IMR-90 (cell line): ENCODE measurements around the gene MAP2K5. TPM values are rescaled to one million over a fixed set of nuclear protein-coding genes. Genes with fewer than 3 reads are reported as not detected.

Experiments
- ATAC-seq: fragments of 200-7000 bp; cut with Tn5 transposase; 2 replicates; pipeline ENCODE4 v1.9.1; 2020; ENCODE audit warnings: low read depth, mild to moderate bottlenecking, moderate library complexity
- BruUV-seq: library from RNA; stranded (reverse); fragments of 400-500 nt; replicated peaks from 2 replicates; lab custom pipeline; 2021; lab: Mats Ljungman, UMichigan
- CTCF ChIA-PET: fragments of 300-600 bp; formaldehyde crosslinking; extraction: SDS; loops from one replicate; lab custom pipeline; 2021; ENCODE audit warnings: antibody characterized with exemption; lab: Yijun Ruan, JAX
- POLR2A ChIA-PET: fragments of 300-600 bp; sonication (Branson Sonifier 250); formaldehyde crosslinking; loops from one replicate; lab custom pipeline; 2022; ENCODE audit warnings: antibody characterized with exemption; ENCODE audit not compliant: unreplicated experiment; lab: Charles Lee
- DNase-seq: peaks from one replicate; pipeline ENCODE4 v3.0.0; 2013
- H2AFZ ChIP-seq: replicated peaks from 2 replicates; pipeline ENCODE3; 2013; ENCODE audit warnings: low read length, mild to moderate bottlenecking; ENCODE audit not compliant: poor library complexity
- H2AK5ac ChIP-seq: 2 replicates; pipeline ENCODE4 v1.6.1; 2013; ENCODE audit warnings: low read depth, low read length, inconsistent platforms
- H2AK9ac ChIP-seq: replicated peaks from 2 replicates; pipeline ENCODE3; 2013; ENCODE audit warnings: mild to moderate bottlenecking, low read depth, low read length, moderate library complexity; ENCODE audit not compliant: poor library complexity
- H2BK120ac ChIP-seq: 2 replicates; pipeline ENCODE4 v1.6.1; 2013; ENCODE audit warnings: low read depth, low read length, inconsistent platforms
- H2BK15ac ChIP-seq: 3 replicates; pipeline ENCODE4 v1.6.1; 2013; ENCODE audit warnings: low read depth, low read length, inconsistent platforms
- H2BK20ac ChIP-seq: 2 replicates; pipeline ENCODE4 v1.6.1; 2013; ENCODE audit warnings: low read depth, mild to moderate bottlenecking, inconsistent platforms, low read length, moderate library complexity
- H2BK5ac ChIP-seq: 2 replicates; pipeline ENCODE4 v1.6.1; 2013; ENCODE audit warnings: mild to moderate bottlenecking, low read depth, low read length, inconsistent platforms; ENCODE audit not compliant: poor library complexity, severe bottlenecking
- H3K14ac ChIP-seq: replicated peaks from 2 replicates; pipeline ENCODE4 v1.6.1; 2013; ENCODE audit warnings: low read depth, low read length, inconsistent platforms
- H3K18ac ChIP-seq: 2 replicates; pipeline ENCODE4 v1.6.1; 2013; ENCODE audit warnings: low read depth, low read length, control low read depth
- H3K23ac ChIP-seq: 2 replicates; pipeline ENCODE4 v1.6.1; 2013; ENCODE audit warnings: low read depth, low read length, inconsistent platforms
- H3K27ac ChIP-seq: 2 replicates; pipeline ENCODE4 v1.5.1; 2013; ENCODE audit warnings: mild to moderate bottlenecking, control low read depth, low read length; ENCODE audit not compliant: insufficient read depth
- H3K27me3 ChIP-seq: 2 replicates; pipeline ENCODE4 v1.6.1; 2013; ENCODE audit warnings: low read length; ENCODE audit not compliant: control insufficient read depth, insufficient read depth
- H3K36me3 ChIP-seq: 2 replicates; pipeline ENCODE4 v1.6.1; 2013; ENCODE audit warnings: low read length, mixed read lengths; ENCODE audit not compliant: control insufficient read depth, insufficient read depth
- H3K4ac ChIP-seq: 2 replicates; pipeline ENCODE4 v1.6.1; 2013; ENCODE audit warnings: low read depth, low read length, inconsistent platforms
- H3K4me1 ChIP-seq: 2 replicates; pipeline ENCODE4 v1.6.1; 2013; ENCODE audit warnings: low read length, mixed read lengths; ENCODE audit not compliant: control insufficient read depth, insufficient read depth
- H3K4me2 ChIP-seq: 2 replicates; pipeline ENCODE4 v1.6.1; 2013; ENCODE audit warnings: low read depth, mild to moderate bottlenecking, control low read depth, low read length, moderate library complexity
- H3K4me3 ChIP-seq: 2 replicates; pipeline ENCODE4 v1.5.1; 2013; ENCODE audit warnings: low read depth, mild to moderate bottlenecking, control low read depth, low read length, moderate library complexity; ENCODE audit not compliant: insufficient read depth
- H3K56ac ChIP-seq: 2 replicates; pipeline ENCODE4 v1.6.1; 2013; ENCODE audit warnings: low read length, inconsistent platforms; ENCODE audit not compliant: insufficient read depth; ENCODE audit errors: extremely low read depth
- H3K79me1 ChIP-seq, 2 experiments: 2 replicates each; pipeline ENCODE4 v1.6.1; 2013; ENCODE audit warnings: low read length in 2 of 2, inconsistent platforms in 1 of 2, low read depth in 1 of 2
- H3K9ac ChIP-seq: 2 replicates; pipeline ENCODE4 v1.6.1; 2013; ENCODE audit warnings: low read depth, low read length, control low read depth
- H3K9me1 ChIP-seq: 2 replicates; pipeline ENCODE4 v1.6.1; 2013; ENCODE audit warnings: low read length, inconsistent platforms; ENCODE audit not compliant: insufficient read depth
- H3K9me3 ChIP-seq: 2 replicates; pipeline ENCODE4 v1.6.1; 2013; ENCODE audit warnings: low read length; ENCODE audit not compliant: control insufficient read depth, insufficient read depth
- H4K20me1 ChIP-seq: 2 replicates; pipeline ENCODE4 v1.6.1; 2013; ENCODE audit warnings: low read length, inconsistent platforms; ENCODE audit not compliant: insufficient read depth
- H4K5ac ChIP-seq: 2 replicates; pipeline ENCODE4 v1.6.1; 2013; ENCODE audit warnings: mild to moderate bottlenecking, low read depth, low read length, control low read depth
- H4K8ac ChIP-seq, 2 experiments: 2 replicates each; pipeline ENCODE4 v1.6.1; 2013; ENCODE audit warnings: low read depth in 2 of 2, low read length in 2 of 2, control low read depth in 1 of 2, inconsistent platforms in 1 of 2
- H4K91ac ChIP-seq: 2 replicates; pipeline ENCODE4 v1.6.1; 2013; ENCODE audit warnings: low read depth, low read length, inconsistent platforms; ENCODE audit not compliant: insufficient read depth
- CTCF ChIP-seq: conservative IDR thresholded peaks from 2 replicates; pipeline ENCODE4 v1.5.1; 2012; ENCODE audit warnings: mild to moderate bottlenecking, low read depth, low read length, improper control_type of control experiment
- MAZ ChIP-seq: IDR thresholded peaks from 2 replicates; pipeline ENCODE4 v1.6.1; 2012; ENCODE audit warnings: low read depth, mild to moderate bottlenecking, low read length, improper control_type of control experiment, moderate library complexity, borderline replicate concordance
- NFE2L2 ChIP-seq: fragments of 150-350 bp; IDR thresholded peaks from 2 replicates; pipeline ENCODE4 v1.6.1; 2016; ENCODE audit warnings: low read depth, mild to moderate bottlenecking, low read length
- RCOR1 ChIP-seq: IDR thresholded peaks from 2 replicates; pipeline ENCODE4 v1.6.1; 2012; ENCODE audit warnings: mild to moderate bottlenecking, low read length, improper control_type of control experiment; ENCODE audit not compliant: insufficient replicate concordance
- USF2 ChIP-seq: fragments of 150-350 bp; IDR thresholded peaks from 2 replicates; pipeline ENCODE4 v1.6.1; 2017; ENCODE audit warnings: mild to moderate bottlenecking, antibody characterized with exemption, low read length, low read depth
- WGBS, 2 experiments: methylation state at CpG; one replicate each; pipeline versions ENCODE4 v1.1.5 to v1.1.7; 2013; ENCODE audit warnings: missing lambda C conversion rate in 2 of 2; ENCODE audit not compliant: insufficient read length in 1 of 2; ENCODE audit errors: extremely low coverage in 2 of 2; 5-methylcytosine and 5-hydroxymethylcytosine counted together
- dilution Hi-C: fragments of 300-500 bp; cut with HindIII; formaldehyde crosslinking; loops from one replicate; pipeline ENCODE4 v1.14.3; 2018; ENCODE audit warnings: low sequenced_read_pairs; ENCODE audit not compliant: unreplicated experiment
- in situ Hi-C: fragments of 300-500 bp; cut with MboI; formaldehyde crosslinking; loops from 3 replicates; pipeline ENCODE4 v1.14.3; 2019; ENCODE audit warnings: low sequenced_read_pairs, inconsistent platforms, mixed read lengths
- intact Hi-C: fragments of 100-400 bp; cut with micrococcal nuclease; formaldehyde crosslinking; loops from 2 replicates; pipeline ENCODE4 v1.10.0; 2022
- polyA plus RNA-seq, 3 experiments: library from polyadenylated mRNA; depleted of rRNA; stranded (reverse); fragments of >200 nt; gene quantifications; 2 replicates each; pipeline ENCODE4 v1.2.3, GENCODE V29; 2012; ENCODE audit warnings: low replicate concordance in 1 of 3
- total RNA-seq: library from RNA; depleted of rRNA; stranded (reverse); fragments of >200 nt; gene quantifications from 2 replicates; pipeline ENCODE4 v1.2.3, GENCODE V29; 2012

MAP2K5 gene
- total and polyA plus RNA-seq, 2 of the 4 experiments (the other 2 are of a cell fraction) = 1.6 to 6.1 TPM

GRCh38 chr15:67809441-67809840 lies 266.9 kb downstream of the MAP2K5 start:
- Histone ChIP-seq H3K4ac (no peak overlapping the region), H3K4me2 (no peak overlapping the region), H4K5ac (no peak overlapping the region), H3K18ac (no peak overlapping the region), H3K36me3 (peaks cover 2% of the 10 kb centered on the region; the same call in 1 of the 2 replicates), H2AFZ (no peak overlapping the region), H3K27ac (no peak overlapping the region), H2BK15ac (no peak overlapping the region), H4K8ac (no peak overlapping the region), H4K20me1 (no peaks in the 10 kb centered on the region), H3K27me3 (peaks cover 15% of the 10 kb centered on the region), H3K56ac (no peak overlapping the region), H2BK20ac (no peak overlapping the region), H2AK5ac (no peak overlapping the region), H2AK9ac (no peak overlapping the region), H2BK5ac (no peak overlapping the region), H3K14ac (no peak overlapping the region), H3K79me1 (no peaks in the 10 kb centered on the region), H3K9me3 (no peaks in the 10 kb centered on the region; the same call in 1 of the 2 replicates), H3K9me1 (no peaks in the 10 kb centered on the region), H3K23ac (no peak overlapping the region), H3K4me1 (no peaks in the 10 kb centered on the region), H3K4me3 (no peak overlapping the region), H3K9ac (no peak overlapping the region), H2BK120ac (no peak overlapping the region), H4K91ac (no peak overlapping the region)
- ChIA-PET POLR2A (no interaction called here), CTCF (no interaction called here)
- no TSS peak for BruUV-seq
- TF ChIP-seq NFE2L2 (no peak), USF2 (no peak), CTCF (no peak), RCOR1 (no peak), MAZ (no peak)
- ATAC-seq = no peak
- intact Hi-C loops (no loop called here), dilution Hi-C loops (no loop called here), in situ Hi-C loops (no loop called here)
- no peak for DNase-seq
- 88% methylated on average over 2 of the region's 5 CpGs; no CpG with 5 or more reads in 1 of the 2 experiments for WGBS, 2 experiments
